GM12801 (cell line): ENCODE results near the gene COL2A1.

Experiments
- CTCF ChIP-seq: IDR thresholded peaks from one replicate; pipeline ENCODE4 v1.5.1; 2011; ENCODE audit warnings: control low read depth; ENCODE audit not compliant: insufficient read length; ENCODE audit errors: extremely low read depth

COL2A1 gene

GRCh38 chr12:48016373-48017020 is 12.2 kb upstream of the COL2A1 start:
- TF ChIP-seq CTCF: no peak

DNA sequence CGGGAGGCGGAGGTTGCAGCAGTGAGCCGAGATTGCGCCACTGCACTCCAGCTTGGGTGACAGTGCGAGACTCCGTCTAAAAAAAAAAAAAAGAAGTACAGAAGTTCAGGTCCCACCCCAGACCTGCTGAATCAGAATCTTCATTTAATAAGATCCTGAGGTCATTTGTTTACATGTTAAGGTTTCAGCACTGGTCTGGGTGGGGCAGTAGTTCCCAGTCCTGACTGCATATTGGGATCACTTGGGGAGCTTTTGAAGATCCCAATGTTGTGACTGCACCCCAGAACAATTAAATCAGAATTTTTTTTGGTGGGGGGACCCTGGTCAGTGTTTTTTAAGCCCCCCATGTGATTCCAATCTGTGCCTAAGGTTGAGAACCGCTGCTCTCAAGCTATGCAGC is 11.7 kb upstream of the COL2A1 start:
- no peak for TF ChIP-seq CTCF

- TF ChIP-seq CTCF: no peak
These were observed 10.9 kb upstream of the COL2A1 start for GRCh38 chr12:48015129-48015528.

DNA sequence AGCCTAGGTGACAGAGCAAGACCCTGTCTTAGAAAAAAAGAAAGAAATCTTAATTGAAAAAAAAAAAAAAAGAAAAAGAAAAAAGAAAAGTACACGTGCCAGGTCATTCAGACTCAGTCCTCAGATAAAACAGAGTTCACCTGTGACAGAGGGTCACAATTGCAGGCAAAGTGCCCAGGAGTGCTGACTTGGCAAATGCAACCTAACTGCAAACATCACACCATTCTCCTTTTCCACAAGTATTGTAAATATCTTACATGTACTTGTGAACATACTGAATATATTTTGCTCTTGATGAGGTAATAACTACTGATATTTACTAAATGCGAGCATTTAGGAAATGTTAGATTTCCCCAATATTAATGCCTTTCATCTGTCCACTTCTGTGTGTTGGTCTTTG is 9.0 kb upstream of the COL2A1 start:
- no peak for TF ChIP-seq CTCF

DNA sequence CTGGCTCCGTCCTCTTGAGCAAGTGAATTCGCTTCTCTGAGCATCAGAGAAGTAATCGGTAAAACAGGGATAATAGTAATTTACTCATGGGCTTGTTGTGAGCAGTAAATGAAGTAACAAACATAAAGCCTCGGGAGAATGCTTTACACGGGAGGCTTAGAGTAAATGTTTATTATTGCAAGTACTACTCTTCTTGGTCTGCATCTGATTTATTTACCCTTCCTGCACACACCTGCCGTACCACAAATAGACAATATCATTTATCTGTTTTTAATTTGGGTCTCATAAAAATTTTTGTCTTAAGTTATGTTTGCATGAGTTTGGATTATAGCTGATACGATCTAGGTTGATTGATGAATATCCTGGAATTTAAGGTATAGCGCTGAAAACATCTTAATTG is 7.8 kb upstream of the COL2A1 start:
- no peak for TF ChIP-seq CTCF

DNA sequence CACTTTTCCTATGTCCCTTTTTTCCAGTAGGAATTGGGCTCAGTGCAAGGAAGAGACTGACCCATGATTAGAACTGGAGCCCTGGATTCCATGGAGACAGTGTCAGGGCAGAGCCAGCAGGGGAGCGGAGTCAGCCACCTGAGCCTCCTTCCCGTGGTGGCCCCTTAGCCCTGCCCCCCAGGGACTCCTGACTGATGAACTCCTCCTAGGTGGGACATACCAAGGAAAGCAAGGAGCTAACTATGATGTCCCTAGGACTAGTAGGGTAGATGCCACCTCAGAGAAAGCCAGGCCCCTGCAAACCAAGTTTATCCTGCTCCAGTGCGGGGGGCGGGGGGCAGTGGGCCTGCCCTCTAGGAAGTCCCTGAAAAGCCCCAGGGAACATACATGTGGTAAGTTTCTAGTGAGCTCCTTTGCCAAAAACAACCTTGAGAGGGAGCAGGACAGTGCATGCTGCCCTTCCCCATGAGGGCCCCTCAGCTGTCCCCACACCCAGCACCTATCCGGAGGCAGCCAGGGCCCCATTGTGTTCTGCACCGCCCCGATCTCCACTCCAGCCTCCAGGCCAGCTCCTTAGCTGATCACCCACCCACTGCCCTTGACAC is 6.2 kb upstream of the COL2A1 start:
- TF ChIP-seq CTCF: no peak

DNA sequence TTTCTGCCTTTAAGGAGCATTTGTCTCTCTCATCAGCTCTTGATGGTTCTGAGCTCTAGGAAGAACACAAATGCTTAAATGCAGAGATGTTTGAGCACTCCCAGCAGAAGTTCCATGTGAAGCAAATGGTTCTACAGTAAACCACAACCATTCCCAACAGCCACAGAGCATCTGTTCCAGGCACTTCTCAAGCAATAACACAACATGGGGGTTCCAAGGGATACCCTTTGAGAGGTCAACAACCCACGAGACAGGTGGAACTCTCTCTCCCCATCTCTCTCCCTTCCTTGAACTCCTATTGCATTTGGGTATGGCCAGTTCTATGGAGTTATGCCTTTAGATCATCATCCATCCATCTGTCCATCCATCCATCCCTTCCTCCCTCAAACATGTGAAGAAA is 5.2 kb upstream of the COL2A1 start:
- no peak for TF ChIP-seq CTCF

DNA sequence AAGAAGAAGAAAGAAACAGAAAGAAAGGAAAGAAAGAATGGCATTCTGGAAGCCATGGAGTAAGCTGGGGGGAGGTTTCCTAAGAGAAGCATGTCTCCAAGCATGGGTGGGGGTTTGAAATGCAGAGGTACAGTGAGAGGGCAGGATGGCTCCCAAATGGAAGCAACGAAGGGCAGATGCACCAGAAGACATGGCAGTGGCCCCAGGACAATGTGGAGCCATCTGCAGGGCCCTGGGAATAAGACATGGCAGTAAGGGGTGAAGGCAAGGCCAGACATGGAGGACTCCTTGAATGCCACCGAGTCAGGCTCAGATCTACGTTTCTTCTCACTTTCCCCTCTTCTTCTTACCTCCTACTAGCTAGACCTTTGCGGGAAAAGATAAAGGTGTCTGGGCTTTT is 4.7 kb upstream of the COL2A1 start:
- no peak for TF ChIP-seq CTCF
